Esophagus squamous epithelium (tissue), 5 donors: ENCODE results near the gene TAB3. TPM values are rescaled to one million over a fixed set of nuclear protein-coding genes. Genes with fewer than 3 reads are reported as not detected.

ENCODE experiments used
- DNase-seq: peaks from one replicate; lab custom pipeline; 2025; lab: John Stamatoyannopoulos, UW
- H3K27ac ChIP-seq, 4 donors: fragments of 200-600 bp; sonication (generic); one replicate each; pipeline ENCODE4 v1.5.1; 2016 to 2019; ENCODE audit warnings: mild to moderate bottlenecking in 1 of 4
- H3K27me3 ChIP-seq, 4 donors: fragments of 200-600 bp; sonication (generic); 1 replicate in 3 of 4; 2 replicates in 1 of 4; pipeline versions ENCODE4 v1.5.1 to v1.6.0; 2017 to 2021; ENCODE audit warnings: antibody characterized with exemption in 1 of 4
- H3K36me3 ChIP-seq, 3 donors: fragments of 200-600 bp; sonication (generic); one replicate each; pipeline ENCODE4 v1.5.1; 2016 to 2019
- H3K4me1 ChIP-seq, 3 donors: fragments of 200-600 bp; sonication (generic); one replicate each; pipeline ENCODE4 v1.5.1; 2017 to 2019
- H3K4me3 ChIP-seq, 4 donors: fragments of 200-600 bp; sonication (generic); 1 replicate in 3 of 4; 2 replicates in 1 of 4; pipeline ENCODE4 v1.5.1; 2016 to 2019; ENCODE audit warnings: mild to moderate bottlenecking in 2 of 4, moderate library complexity in 1 of 4
- H3K9me3 ChIP-seq, 3 donors: fragments of 200-600 bp; sonication (generic); one replicate each; pipeline ENCODE4 v1.5.1; 2016 to 2019
- POLR2A ChIP-seq, 4 donors: fragments of 450-650 bp; IDR thresholded peaks; one replicate each; pipeline ENCODE4 v1.6.1; 2017; ENCODE audit warnings: antibody characterized with exemption in 4 of 4, mild to moderate bottlenecking in 4 of 4, moderate library complexity in 3 of 4
- WGBS, 2 donors: methylation state at CpG; one replicate each; pipeline ENCODE4 v1.1.5; 2018; 5-methylcytosine and 5-hydroxymethylcytosine counted together
- intact Hi-C: fragments of 100-400 bp; cut with DNase I; formaldehyde crosslinking; loops from one replicate; pipeline ENCODE4 v1.15.0; 2022
- total RNA-seq, 4 donors: library from RNA; depleted of rRNA; stranded (reverse); fragments of >200 nt; gene quantifications; one replicate each; pipeline ENCODE4 v1.1.0, GENCODE V29; 2016
- TF ChIP-seq, protein P1 (sequence below), 6 experiments: fragments of 450-650 bp in 4 of 6; fragments of 200-600 bp in 2 of 6; sonication (generic) in 2 of 6; IDR thresholded peaks; one replicate each; pipeline ENCODE4 v1.5.1; 2016 to 2019; ENCODE audit warnings: antibody characterized with exemption in 6 of 6, mild to moderate bottlenecking in 4 of 6, moderate library complexity in 4 of 6
- donor health status: DM: yes; HTN: yes; CAD: no.

TAB3 gene
- total RNA-seq, 4 donors from 2014 or later = 33.1 to 48.1 (median 35.8) TPM

DNA sequence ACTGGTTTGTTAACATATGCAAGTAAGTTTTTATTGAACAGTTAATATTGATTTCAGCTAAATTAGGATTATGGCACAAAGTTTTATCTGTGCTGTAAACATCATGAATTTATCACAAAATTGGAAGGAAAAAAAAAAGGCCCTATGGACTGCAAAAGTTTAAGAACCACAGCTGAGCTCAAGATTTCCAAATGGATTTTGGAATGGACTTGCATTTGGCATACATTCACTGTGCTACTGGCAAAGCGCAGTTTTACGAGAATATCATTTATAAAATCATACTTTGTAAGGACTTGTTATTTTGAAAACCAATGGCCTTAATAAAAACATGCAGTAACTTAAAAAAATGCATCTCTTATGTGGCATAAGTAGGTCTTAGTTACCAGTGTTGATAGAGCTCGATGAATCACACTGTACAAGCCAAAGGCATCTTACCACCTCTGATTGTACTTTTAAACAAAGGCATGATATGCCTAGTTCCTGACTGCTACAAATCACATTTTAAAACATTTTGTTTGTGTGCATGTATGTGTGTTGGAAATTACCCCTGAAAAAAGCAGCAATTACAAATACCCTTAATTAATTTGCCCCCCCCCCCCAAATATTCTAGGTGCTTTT lies 58.6 kb downstream of the TAB3 start:
- no peaks in the 10 kb centered on the region for H3K4me1 ChIP-seq
- H3K4me3 ChIP-seq = no peak overlapping the region
- H3K27me3 ChIP-seq = no peaks in the 10 kb centered on the region
- TF ChIP-seq, protein P1, sequence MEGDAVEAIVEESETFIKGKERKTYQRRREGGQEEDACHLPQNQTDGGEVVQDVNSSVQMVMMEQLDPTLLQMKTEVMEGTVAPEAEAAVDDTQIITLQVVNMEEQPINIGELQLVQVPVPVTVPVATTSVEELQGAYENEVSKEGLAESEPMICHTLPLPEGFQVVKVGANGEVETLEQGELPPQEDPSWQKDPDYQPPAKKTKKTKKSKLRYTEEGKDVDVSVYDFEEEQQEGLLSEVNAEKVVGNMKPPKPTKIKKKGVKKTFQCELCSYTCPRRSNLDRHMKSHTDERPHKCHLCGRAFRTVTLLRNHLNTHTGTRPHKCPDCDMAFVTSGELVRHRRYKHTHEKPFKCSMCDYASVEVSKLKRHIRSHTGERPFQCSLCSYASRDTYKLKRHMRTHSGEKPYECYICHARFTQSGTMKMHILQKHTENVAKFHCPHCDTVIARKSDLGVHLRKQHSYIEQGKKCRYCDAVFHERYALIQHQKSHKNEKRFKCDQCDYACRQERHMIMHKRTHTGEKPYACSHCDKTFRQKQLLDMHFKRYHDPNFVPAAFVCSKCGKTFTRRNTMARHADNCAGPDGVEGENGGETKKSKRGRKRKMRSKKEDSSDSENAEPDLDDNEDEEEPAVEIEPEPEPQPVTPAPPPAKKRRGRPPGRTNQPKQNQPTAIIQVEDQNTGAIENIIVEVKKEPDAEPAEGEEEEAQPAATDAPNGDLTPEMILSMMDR (IDR thresholded peaks at IDR 0.05) = no peak
- no peak for TF ChIP-seq POLR2A (IDR thresholded peaks at IDR 0.05)
- intact Hi-C loops = no loop called here
- H3K36me3 ChIP-seq = peaks cover 0 to 50% (median 0%) of the 10 kb centered on the region in 3 donors
- H3K9me3 ChIP-seq = no peaks in the 10 kb centered on the region
- WGBS, 2 donors = 73 to 85% methylated on average over 3 of the region's 3 CpGs
- DNase-seq = no peak
- no peak overlapping the region for H3K27ac ChIP-seq

- intact Hi-C loops = no loop called here
- Histone ChIP-seq H3K27me3 (no peaks in the 10 kb centered on the region), H3K4me3 (no peak overlapping the region), H3K27ac (no peak overlapping the region), H3K4me1 (no peaks in the 10 kb centered on the region), H3K9me3 (no peaks in the 10 kb centered on the region), H3K36me3 (no peaks in the 10 kb centered on the region)
- DNase-seq = no peak
- 43% methylated on average over 3 of the region's 3 CpGs for WGBS, 2 donors
- TF ChIP-seq, protein P1 (IDR thresholded peaks at IDR 0.05) = no peak
- no peak for TF ChIP-seq POLR2A (IDR thresholded peaks at IDR 0.05)
Observed at GRCh38 chrX:30824275-30824674, 64.8 kb downstream of the TAB3 start.

GRCh38 chrX:30822764-30823163 lies 66.3 kb downstream of the TAB3 start:
- no peaks in the 10 kb centered on the region for H3K36me3 ChIP-seq
- intact Hi-C loops = no loop called here
- no peak for DNase-seq

DNA sequence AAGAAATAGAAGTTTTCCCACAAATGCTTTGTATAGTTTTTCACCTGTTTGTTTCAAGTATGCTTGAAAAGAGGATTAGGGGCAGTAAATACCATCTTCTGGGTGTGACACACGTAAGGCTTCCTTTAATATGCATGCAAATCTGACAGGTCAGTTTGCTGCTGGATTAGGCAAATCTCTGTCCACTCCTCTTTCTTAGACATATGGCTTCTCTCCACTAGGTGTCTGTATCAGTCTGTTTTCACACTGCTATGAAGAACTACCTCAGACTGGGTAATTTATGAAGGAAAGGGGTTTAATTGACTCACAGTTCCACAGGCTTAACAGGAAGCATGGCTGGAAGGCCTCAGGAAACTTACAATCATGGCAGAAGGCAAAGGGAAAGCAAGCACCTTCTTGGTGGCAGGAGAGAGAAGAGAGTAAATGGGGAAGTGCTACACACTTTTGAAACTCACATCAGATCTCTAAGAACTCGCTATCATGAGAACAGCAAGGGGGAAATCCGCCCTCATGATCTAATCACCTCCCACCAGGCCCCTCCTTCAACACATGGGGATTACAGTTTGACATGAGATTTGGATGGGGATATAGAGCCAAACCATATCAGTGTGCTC lies 66.9 kb downstream of the TAB3 start:
- TF ChIP-seq POLR2A (IDR thresholded peaks at IDR 0.05) = no peak
- TF ChIP-seq, protein P1 (IDR thresholded peaks at IDR 0.05) = no peak
- H3K4me1 ChIP-seq = no peaks in the 10 kb centered on the region
- no peaks in the 10 kb centered on the region for H3K36me3 ChIP-seq
- no peaks in the 10 kb centered on the region for H3K27me3 ChIP-seq
- H3K9me3 ChIP-seq = no peaks in the 10 kb centered on the region
- intact Hi-C loops = no loop called here
- no peak overlapping the region for H3K27ac ChIP-seq
- WGBS, 2 donors = 39 to 51% methylated on average over 3 of the region's 3 CpGs
- DNase-seq = no peak
- no peak overlapping the region for H3K4me3 ChIP-seq

More at GRCh38 chrX:30822764-30823163, 66.3 kb downstream of the TAB3 start:
- no peaks in the 10 kb centered on the region for H3K27me3 ChIP-seq
- 70 to 71% methylated on average over 2 of the region's 2 CpGs for WGBS, 2 donors
- no peaks in the 10 kb centered on the region for H3K9me3 ChIP-seq
- H3K4me1 ChIP-seq = no peaks in the 10 kb centered on the region
- no peak overlapping the region for H3K4me3 ChIP-seq
- no peak for TF ChIP-seq POLR2A (IDR thresholded peaks at IDR 0.05)
- TF ChIP-seq, protein P1 (IDR thresholded peaks at IDR 0.05) = no peak
- H3K27ac ChIP-seq = no peak overlapping the region

GRCh38 chrX:30821116-30821515 lies 67.9 kb downstream of the TAB3 start:
- no peaks in the 10 kb centered on the region for H3K4me1 ChIP-seq
- intact Hi-C loops = no loop called here
- H3K27ac ChIP-seq = no peak overlapping the region
- 25 to 43% methylated on average over 1 of the region's 1 CpG for WGBS, 2 donors
- no peaks in the 10 kb centered on the region for H3K9me3 ChIP-seq
- H3K27me3 ChIP-seq = no peaks in the 10 kb centered on the region
- no peaks in the 10 kb centered on the region for H3K36me3 ChIP-seq
- no peak for DNase-seq
- H3K4me3 ChIP-seq = no peak overlapping the region
- TF ChIP-seq, protein P1 (IDR thresholded peaks at IDR 0.05) = no peak
- TF ChIP-seq POLR2A (IDR thresholded peaks at IDR 0.05) = no peak
